HG02678 (cell line): Measurements from ENCODE around the gene ASIC1.
A peak's percentile ranks its signal among the peaks of the same experiment; 100 is the strongest.
"Not testable (repeated sequence)": the region's sequence is repeated elsewhere in the genome, so short reads cannot be mapped to it uniquely, and the experiment has no call there.

Experiments
- ATAC-seq: cut with Tn5 transposase; IDR thresholded peaks from one replicate; pipeline ENCODE4 v1.9.1; 2021; ENCODE audit warnings: mild to moderate bottlenecking, moderate library complexity; ENCODE audit not compliant: unreplicated experiment

Gene ASIC1

GRCh38 chr12:50083301-50083700 lies 25.9 kb downstream of the ASIC1 start:
- no peak for ATAC-seq

GRCh38 chr12:50084409-50084774 lies 27.0 kb downstream of the ASIC1 start:
- not testable (repeated sequence) for ATAC-seq

GRCh38 chr12:50084775-50085614 lies 27.6 kb downstream of the ASIC1 start, which contains the start of gene SMARCD1:
TSS of gene SMARCD1 (plus strand) at chr12:50085342. CDS start at chr12:50085370, 28 bp downstream.
- peak; percentile 86 for ATAC-seq

- no peak for ATAC-seq
Measured at GRCh38 chr12:50085615-50086072, 28.2 kb downstream of the ASIC1 start.

- ATAC-seq, result no peak
Measured at GRCh38 chr12:50086148-50086547, 28.8 kb downstream of the ASIC1 start.

GRCh38 chr12:50087151-50087550 lies 29.8 kb downstream of the ASIC1 start:
- no peak for ATAC-seq

- no peak for ATAC-seq
Measured at GRCh38 chr12:50087995-50088394, 30.6 kb downstream of the ASIC1 start.

GRCh38 chr12:50088577-50089335 lies 31.4 kb downstream of the ASIC1 start:
- no peak for ATAC-seq

GRCh38 chr12:50089730-50090129 lies 32.3 kb downstream of the ASIC1 start:
- no peak for ATAC-seq

GRCh38 chr12:50090391-50090790 lies 33.0 kb downstream of the ASIC1 start:
- no peak for ATAC-seq

- no peak for ATAC-seq
Measured at GRCh38 chr12:50097952-50098351, 40.6 kb downstream of the ASIC1 start.

- no peak for ATAC-seq
Measured at GRCh38 chr12:50099302-50100008, 42.1 kb downstream of the ASIC1 start.

GRCh38 chr12:50100561-50100960 lies 43.2 kb downstream of the ASIC1 start:
- ATAC-seq, result no peak

GRCh38 chr12:50101663-50102062 lies 44.3 kb downstream of the ASIC1 start:
- no peak for ATAC-seq

GRCh38 chr12:50102131-50102531 lies 44.7 kb downstream of the ASIC1 start:
- ATAC-seq, result no peak

GRCh38 chr12:50102646-50103309 lies 45.4 kb downstream of the ASIC1 start:
- no peak for ATAC-seq

GRCh38 chr12:50103351-50103750 lies 46.0 kb downstream of the ASIC1 start:
- ATAC-seq, result no peak

GRCh38 chr12:50103767-50104321 lies 46.4 kb downstream of the ASIC1 start, which contains the start of gene GPD1:
TSS of gene GPD1 (plus strand) at chr12:50104008. CDS start at chr12:50104051, 43 bp downstream.
- no peak for ATAC-seq

GRCh38 chr12:50104417-50105366 lies 47.3 kb downstream of the ASIC1 start:
- no peak for ATAC-seq
